ENCODE data around the gene STK17A.
"Not testable (repeated sequence)": the region's sequence is repeated elsewhere in the genome, so short reads cannot be mapped to it uniquely, and the experiment has no call there.

STK17A gene

DNA sequence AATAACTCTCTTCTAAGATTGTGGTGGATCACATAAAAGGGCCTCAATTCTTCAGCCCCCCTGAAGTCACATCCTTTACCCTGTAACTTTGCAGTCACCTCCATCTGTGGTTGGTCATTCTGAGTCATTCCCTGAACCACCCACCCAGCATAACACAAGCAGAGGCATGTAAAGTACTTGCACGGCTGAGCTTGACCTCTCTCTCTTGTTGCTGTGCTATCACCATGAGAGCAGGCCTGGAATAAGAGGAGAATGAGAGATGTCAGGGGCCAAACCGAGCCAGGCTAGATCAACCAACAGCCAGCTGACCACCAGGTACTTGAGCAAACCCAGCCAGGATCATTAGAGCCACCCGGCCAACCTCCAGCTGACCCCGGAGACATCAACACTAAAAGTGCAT lies 13.5 kb upstream of the STK17A start:
- DNase-seq, result no peak

DNA sequence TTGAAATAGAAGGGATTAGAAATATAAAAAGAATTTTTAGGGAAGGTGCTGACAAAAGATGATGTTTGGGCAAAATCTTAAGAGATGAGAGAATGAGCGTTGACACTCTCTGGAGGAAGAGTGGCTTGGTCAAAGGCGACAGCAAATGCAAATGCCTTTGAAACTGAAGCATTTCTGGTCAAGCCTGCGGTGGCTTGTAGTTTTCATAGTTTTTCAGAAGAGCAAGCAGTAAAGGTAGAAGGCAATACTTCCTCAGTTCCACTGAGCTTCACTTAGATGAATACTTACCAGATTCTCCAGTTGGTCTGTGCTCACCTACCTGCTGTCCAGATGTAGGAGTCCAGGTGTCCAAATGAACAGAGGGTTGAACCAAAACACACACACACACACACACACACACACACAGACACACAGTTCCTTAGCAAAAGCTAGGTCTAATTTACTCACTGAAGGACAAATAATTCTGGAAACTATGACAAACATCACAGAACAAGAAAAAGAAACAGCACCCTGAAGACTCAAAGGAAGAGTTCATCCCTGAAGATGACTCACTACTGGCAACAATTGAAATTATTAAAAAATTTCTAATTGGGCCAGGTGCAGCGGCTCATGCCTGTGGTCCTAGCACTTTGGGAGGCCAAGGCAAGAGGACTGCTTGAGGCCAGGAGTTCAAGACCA lies 12.1 kb upstream of the STK17A start:
- no peak for DNase-seq

DNA sequence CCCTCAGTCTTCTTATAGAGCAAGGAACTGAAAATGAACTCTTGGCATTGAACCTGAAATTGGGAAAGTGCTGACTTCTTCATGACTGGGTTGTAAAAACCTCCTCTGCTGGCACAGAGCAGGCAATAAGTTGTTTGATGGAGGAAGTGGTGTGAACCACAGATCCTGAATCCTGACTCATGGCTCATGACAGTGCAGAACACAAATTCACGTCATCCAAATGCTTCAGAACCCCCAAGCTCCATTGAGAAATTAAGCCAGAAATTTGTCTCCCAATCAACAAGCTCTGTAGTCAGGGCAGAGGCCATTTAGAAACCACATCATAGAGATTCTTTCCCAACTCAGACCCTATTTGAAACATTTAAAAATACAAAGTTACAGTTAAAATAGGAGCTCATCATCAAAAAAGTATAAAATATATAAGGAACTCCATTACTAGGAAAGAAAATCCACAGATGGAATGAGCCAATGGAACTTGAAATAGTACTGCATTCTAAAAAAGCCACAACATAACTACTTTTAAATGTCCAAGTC lies 10.3 kb upstream of the STK17A start:
- no peak for DNase-seq

DNA sequence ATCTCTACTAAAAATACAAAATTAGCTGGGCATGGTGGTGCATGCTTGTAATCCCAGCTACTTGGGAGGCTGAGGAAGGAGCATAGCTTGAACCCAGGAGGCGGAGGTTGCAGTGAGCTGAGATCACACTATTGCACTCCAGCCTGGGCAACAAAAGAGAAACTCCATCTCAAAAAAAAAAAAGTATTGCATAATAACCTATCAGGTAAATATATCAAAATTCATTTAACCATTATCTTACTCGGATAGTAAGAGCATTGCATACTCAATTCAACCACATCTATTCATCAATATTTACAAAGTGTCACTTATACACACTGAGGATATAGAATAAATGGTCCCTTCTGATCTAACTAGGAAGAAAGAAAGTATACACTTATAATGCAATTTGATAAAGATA lies 9.1 kb upstream of the STK17A start:
- not testable (repeated sequence) for DNase-seq

DNA sequence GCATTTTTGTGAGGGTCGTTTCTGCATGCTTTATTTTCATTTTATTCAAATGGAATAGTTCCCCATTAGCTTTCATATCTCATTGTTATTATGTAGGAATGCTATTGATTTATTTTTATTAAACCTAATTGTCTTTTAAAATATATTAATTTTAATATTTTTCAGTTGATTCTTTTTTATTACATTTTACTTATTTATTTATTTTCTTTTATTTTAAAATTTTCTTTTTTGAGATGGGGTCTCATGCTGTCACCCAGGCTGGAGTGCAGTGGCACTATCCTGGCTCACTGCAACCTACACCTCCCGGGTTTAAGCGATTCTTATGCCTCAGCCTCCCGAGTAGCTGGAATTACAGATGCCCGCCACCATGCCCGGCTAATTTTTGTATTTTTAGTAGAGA lies 7.4 kb upstream of the STK17A start:
- DNase-seq, result no peak

DNA sequence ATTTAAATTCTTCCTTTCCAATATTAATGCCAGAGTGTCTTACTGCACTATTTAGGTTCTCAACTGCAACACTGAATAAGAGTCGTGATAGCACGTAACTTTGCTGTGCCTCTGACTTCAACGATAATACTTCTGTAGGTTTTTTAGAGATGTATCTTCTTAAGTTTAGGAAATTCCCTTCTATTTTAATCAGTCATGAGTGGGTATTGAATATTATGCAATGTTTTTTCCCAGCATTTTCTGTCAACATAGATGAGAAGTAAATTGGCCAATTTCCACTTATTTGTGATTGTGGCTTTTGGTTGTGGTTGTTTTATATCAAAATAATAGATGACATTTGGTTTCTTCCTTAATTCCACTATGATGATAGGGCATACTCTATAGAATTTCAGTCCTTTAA lies 6.7 kb upstream of the STK17A start:
- DNase-seq, result no peak

DNA sequence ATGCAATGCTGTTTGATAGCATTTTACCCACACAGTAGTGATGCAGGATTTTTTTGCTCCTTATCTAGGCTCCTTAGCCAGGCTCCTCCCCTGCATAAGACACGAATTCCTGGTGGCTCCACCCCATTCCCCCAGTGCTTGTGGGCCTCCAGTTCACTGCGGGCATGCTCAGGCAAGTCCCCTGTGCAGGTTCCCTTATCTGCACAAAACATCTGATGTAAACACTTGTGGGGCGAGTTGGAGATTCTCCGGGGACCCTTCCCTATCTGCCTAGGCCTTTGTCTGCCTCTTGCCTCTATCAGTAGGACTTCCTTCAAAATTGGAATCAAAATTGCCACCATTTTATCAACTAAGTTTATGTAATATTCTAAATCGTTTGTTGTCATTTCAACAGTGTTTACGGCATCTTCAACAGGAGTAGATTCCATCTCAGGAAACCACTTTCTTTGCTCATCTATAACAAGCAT lies 5.4 kb upstream of the STK17A start:
- DNase-seq, result peak; percentile 10

DNA sequence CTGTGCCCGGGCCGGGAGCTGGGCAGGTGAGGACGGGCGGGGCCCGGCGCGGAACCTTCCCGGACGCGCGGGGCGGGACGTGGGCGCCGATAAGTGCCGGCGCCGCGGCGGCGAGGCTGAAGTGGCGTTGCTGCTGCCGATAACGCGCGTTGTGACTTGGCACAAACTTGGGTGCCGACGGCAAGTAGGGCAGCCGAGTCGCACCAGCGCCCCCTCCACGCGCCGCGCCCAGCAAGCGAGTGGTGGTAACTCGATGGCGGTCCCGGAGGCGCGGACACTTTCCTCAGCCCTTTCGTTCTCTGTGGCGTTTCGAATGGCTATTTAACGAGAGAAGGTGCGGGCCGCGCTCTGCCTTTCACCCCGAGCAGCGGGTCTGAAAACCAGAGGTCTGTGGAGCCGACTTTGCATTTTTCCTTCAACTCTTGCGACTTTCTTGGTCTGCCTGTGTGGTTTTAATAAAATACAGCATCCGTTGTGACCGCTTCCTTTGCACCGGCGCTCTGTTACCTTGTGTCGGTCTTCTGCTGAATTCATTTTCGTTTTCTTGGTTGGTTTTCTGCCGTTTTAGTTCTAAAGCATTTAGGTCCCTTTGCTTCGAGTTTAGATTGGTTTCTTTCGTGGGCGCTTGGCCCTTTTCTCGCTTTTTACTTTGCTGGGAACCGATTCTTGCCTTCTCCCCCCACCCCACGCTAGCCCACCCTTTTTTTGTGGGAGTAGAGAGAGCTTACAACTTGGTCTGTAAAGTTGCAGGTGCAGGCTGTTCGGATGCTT lies 701 bp downstream of the STK17A start:
- peak; percentile 42 for DNase-seq

DNA sequence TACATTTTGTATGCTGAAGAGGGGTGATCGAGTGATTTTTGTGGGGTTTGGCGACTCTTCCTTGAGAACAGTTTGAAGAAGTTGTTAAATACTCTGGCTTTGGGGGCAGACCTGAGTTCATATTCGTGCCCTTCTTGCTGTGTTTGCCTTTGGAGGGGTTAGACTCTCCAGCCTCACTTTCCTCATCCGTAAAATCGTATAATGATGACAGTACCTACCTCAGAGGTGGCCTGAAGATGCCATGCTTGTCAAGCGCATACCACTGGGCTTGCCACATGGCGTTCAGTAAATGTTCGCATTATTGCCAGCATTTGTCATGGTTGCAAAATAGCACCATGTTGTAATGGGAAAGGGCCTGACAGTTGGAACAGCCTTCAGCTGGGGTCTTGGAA lies 1.3 kb downstream of the STK17A start:
- no peak for DNase-seq

DNA sequence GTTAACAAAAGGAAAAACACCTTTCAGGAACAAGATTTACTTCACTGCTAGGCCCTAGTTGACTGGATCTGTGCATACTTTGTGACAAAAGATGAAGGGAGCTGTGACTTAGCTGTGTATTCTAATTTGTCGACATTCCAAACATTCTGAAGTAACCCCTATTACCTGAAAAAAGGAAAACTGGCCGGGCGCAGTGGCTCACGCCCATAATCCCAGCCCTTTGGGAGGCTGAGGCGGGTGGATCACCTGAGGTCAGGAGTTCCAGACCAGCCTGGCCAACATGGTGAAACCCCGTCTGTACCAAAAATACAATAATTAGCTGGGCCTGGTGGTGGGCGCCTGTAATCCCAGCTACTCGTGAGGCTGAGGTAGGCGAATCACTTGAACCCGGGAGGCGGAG lies 1.8 kb downstream of the STK17A start:
- DNase-seq, result not testable (repeated sequence)

DNA sequence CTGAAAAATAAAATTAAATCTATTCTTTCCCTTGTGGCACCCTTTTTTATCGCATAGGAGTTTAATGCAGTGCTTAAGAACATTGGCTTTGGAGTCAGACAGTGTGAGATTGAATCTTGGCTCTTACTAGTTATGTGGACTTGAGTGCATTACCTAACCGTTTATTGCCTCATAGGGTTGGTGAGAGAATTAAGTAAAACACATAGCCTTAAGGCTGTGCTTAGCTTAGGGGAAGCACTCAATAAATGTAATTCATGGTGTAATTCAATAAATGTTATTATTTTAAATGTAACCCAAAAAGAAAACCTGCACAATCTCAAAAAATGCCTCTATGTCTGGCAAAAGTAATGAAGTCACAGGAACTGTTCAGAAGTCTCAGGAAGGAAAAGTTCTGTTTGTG lies 2.7 kb downstream of the STK17A start:
- DNase-seq, result no peak

DNA sequence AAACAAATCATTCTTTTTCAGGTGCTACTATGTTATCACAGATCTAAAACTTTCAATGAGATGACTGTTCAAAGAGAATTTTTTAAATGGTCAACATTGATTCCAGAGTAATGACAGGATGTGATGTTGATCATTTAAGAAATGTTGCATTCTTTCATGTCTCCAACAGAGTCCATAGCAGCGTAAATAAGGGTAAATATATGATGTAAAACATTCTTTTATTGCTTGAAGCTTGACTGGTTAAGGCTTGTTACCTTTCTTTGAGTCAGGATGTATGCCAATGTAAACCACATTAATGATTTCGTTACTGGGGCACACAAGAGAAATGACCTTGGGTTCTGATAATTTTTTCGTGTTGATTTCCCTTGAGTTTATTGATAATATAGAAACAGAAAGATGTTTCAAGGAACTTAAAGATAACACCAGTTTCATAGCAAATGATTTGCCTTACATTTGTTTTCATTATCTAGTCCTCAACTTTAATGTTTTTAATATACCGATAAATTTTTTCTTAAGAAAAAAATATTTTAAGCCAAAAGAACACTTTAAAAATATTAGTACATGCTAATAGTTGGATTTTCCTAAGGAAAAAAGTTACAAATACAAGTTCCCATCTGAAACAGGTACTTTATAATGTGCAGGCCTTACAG lies 3.5 kb downstream of the STK17A start:
- DNase-seq, result no peak

DNA sequence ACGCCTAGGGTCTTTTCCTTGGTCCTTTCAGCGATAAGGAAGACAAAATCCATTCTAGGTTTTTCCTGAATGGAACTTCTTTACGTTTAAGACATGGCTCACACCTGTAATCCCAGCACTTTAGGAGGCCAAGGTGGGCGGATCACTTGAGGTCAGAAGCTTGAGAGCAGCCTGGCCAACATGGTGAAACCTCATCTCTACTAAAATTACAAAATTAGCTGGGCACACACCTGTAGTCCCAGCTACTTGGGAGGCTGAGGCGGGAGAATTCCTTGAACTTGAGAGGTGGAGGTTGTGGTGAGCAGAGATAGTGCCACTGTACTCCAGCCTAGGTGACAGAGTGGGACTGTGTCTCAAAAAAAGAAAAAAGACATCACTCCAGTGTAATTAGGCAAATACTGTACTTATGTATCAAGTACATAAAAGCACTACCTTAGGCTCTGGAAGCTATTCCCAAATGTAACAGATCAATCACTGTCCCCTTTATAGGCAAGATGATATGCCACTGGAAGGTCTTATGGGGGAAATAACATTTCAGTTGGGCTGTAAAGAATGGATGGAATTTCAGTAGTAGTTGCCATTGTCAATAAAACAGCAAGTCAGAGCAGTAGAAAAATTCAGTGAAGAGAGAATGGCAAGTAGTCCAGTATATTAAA lies 5.7 kb downstream of the STK17A start:
- no peak for DNase-seq

DNA sequence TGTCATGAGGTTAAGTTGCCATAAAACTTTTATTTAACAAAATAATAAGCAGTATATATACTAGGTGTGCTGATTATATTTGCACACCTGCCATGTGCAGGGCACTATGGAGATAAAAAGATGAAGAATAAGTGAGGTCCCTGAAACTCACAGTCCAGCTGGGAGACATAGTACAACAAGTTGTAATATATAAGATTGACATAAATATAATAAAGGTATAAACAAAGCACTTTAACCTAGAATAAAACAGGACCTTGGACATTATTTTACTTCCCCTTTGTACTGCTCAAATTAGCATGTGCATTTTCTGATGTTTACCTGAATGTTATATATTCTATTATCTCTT lies 6.2 kb downstream of the STK17A start:
- DNase-seq, result no peak

DNA sequence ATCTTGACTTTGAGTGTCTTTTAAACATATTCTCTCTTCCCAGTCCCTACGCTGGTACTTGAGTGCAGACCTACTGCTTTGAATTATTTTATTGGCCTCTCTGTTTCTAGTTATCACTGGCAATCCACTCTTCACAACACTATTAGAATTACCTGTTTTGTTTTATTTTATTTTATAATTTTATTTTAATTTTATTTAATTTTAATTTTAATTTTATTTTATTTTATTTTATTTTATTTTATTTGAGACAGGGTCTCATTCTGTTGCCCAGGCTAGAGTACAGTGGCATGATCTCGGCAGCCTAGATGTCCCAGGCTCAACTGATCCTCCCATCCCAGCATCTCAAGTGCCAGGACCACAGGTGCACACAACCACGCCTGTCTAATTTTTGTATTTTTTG lies 6.8 kb downstream of the STK17A start:
- no peak for DNase-seq

DNA sequence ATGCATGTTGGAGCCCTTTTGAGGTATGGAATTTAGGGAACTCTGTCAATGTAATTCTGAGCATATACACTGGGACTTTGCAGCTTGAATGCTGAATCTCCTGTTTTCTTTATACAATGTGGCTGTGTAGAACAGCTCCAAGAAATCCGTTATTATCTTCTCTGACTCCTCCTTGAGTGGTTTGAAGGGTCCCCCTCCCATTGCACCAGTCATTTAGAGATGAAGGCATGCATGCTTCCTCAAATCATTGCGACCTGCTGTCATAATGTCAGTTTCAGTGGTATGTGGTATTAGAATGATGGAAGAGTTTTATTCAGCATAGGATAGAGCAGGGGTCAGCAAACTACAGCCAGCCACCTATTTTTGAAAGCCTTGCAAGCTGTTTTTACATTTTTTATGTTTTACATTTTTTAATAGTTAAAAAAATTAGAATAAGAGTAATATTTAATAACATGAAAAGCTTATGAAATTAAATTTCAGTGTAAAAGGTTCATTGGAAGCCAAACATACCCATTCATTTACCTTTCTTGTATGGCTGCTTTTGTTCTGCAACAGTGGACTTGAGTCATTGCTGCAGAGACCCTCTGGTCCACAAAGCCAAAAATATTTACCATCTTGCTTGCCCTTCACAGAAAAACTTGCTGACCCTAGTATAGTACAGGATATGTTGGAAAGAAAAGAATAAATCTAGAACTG lies 8.1 kb downstream of the STK17A start:
- DNase-seq, result no peak

DNA sequence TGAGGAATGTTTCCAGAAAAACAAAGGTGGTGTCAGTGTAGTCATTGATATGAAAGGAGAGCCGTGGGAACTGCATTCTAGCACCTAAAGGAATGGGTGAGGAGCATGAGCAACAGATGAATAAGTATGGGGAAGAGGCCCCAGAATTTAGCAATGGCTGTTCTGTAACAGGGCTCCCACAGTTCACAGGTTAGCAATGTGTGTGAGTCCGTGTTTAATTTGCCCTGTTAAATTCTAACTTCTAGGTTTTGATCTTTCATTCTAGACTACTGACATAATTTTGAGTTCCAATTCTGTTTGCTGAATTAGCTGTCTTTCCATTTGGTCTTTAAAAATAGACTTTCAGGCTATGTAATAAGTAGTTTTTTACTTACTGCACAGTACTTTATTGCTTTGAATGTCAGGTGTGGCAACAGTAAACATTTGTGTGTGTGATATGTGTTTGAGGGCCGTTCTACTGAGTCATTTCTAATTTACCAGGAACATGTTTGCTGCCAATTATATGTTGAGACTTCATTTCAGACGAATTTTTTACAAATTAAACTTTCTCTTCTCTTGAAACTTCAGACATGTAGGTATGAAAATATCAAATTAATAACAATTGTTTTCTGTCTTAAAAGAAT lies 8.8 kb downstream of the STK17A start:
- no peak for DNase-seq

DNA sequence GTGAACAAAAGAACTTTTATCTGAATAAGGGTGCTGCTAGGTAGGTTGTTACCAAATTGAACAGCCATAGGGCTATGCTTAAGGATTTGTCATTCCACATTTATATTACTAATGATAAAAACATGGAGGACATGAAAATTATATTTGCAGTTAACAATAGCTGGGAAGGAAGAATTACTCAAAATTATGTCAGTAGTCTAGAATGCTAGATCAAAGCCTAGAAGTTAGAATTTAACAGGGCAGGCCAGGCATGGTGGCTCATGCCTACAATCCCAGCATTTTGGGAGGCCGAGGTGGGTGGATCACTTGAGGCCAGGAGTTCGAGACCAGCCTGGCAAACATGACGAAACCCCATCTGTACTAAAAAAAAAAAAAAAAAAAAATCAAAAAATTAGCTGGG lies 9.4 kb downstream of the STK17A start:
- DNase-seq, result no peak

DNA sequence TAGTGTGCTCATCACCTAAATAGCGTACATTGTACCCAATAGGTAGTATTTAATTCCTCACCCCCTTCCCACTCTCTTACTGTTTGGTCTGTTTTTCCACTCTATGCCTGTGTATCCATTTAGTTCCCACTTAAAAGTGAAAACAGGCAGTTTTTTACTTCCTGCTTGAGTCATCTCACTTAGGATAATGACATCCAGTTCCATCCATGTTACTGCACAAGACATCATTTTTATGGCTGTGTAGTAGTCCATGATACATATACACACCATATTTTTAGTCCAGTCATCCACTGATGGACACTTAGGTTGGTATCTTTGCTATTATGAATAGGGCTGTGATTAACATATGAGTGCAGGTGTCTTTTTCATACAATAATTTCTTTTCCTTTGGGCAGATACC lies 10.1 kb downstream of the STK17A start:
- DNase-seq, result no peak

DNA sequence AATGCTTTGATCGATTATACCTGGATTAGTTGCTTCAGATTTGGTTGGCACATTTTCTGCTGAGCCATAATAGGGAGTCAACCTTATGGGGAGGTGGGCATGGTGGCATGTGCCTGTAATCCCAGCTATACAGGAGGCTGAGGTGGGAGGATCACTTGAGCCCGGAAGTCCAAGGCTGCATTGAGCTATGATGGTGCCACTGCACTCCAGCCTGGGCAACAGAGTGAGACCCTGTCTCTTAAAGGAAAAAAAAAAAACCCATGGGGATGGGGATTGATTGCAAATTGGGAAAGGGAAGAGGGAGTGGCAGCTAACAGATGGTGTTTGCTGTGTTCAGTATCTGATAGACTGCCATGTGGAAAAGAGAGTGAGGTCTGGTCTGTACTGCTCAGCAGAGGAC lies 11.1 kb downstream of the STK17A start:
- DNase-seq, result no peak

DNA sequence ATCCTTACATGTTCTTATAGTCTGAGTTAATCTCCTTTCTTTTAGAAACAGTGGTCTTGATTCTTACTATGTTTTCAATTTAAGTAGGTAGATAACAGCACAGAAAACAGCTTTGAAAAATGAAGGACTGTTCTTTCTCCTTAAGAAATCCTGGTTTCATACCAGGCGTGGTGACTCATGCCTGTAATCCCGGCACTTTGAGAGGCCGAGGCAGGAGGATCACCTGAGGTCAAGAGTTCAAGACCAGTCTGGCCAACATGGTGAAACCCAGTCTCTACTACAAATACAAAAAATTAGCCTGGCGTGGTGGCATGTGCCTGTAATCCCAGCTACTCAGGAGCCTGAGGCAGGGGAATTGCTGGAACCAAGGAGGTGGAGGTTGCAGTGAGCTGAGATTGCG lies 13.5 kb downstream of the STK17A start:
- DNase-seq, result not testable (repeated sequence)

DNA sequence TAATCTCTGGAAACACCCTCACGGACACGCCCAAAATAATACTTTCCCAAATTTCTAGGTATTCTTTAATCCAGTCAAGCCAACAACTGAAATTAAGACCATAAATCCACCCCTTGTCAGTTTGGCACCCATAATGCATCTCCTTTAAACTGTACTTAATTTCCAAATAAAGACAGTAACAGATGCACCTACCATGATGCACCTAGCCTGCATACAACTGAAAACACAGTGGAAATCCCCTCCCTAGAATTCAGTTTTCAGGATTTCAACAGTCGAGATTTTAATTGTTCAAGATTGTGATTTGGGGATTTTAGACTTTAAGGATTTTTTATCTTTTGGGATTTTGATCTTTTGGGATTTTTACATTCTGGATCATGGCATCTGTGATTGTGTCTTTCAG lies 17.1 kb downstream of the STK17A start:
- DNase-seq, result no peak

Measured in NCI-H1105 (cell line).